ENCODE measurements around the gene SORL1. TPM values are rescaled to one million over a fixed set of nuclear protein-coding genes. Genes with fewer than 3 reads are reported as not detected.

The SORL1 gene
- total RNA-seq, 1 experiment from 2014 or later: 6.1 TPM

- Mint-ChIP-seq H3K9me3 (ENCODE audit: low read depth, unreplicated experiment) (no peaks in the 10 kb centered on the region), H3K4me3 (ENCODE audit: low read depth, unreplicated experiment) (no peak overlapping the region), H3K4me1 (ENCODE audit: low read depth, unreplicated experiment) (no peaks in the 10 kb centered on the region), H3K27ac (ENCODE audit: unreplicated experiment) (no peak overlapping the region), H3K27me3 (ENCODE audit: unreplicated experiment) (peaks cover 38% of the 10 kb centered on the region), H3K36me3 (ENCODE audit: insufficient read depth, unreplicated experiment) (no peaks in the 10 kb centered on the region)
- CTCF ChIA-PET: no interaction called here
- intact Hi-C loops (cut with micrococcal nuclease; ENCODE audit: unreplicated experiment): no loop called here
- TF ChIP-seq CTCF (IDR thresholded peaks at IDR 0.05; ENCODE audit: unreplicated experiment): no peak
- no peak for DNase-seq
- no TSS peak for BruUV-seq (replicated peaks)
Observed at GRCh38 chr11:121667836-121668235, 215.7 kb downstream of the SORL1 start.

- H3K27me3 Mint-ChIP-seq (ENCODE audit: unreplicated experiment): peaks cover 25% of the 10 kb centered on the region
- no peak overlapping the region for H3K27ac Mint-ChIP-seq (ENCODE audit: unreplicated experiment)
- no peak overlapping the region for H3K4me3 Mint-ChIP-seq (ENCODE audit: low read depth, unreplicated experiment)
- DNase-seq: no peak
- no peaks in the 10 kb centered on the region for H3K4me1 Mint-ChIP-seq (ENCODE audit: low read depth, unreplicated experiment)
- intact Hi-C loops (cut with micrococcal nuclease; ENCODE audit: unreplicated experiment): no loop called here
- no peak for TF ChIP-seq CTCF (IDR thresholded peaks at IDR 0.05; ENCODE audit: unreplicated experiment)
- CTCF ChIA-PET: no interaction called here
- H3K9me3 Mint-ChIP-seq (ENCODE audit: low read depth, unreplicated experiment): no peaks in the 10 kb centered on the region
- H3K36me3 Mint-ChIP-seq (ENCODE audit: insufficient read depth, unreplicated experiment): no peaks in the 10 kb centered on the region
- BruUV-seq (replicated peaks): no TSS peak
Observed at GRCh38 chr11:121669422-121669821, 217.3 kb downstream of the SORL1 start.

- TF ChIP-seq CTCF (IDR thresholded peaks at IDR 0.05; ENCODE audit: unreplicated experiment): no peak
- intact Hi-C loops (cut with micrococcal nuclease; ENCODE audit: unreplicated experiment): no loop called here
- H3K36me3 Mint-ChIP-seq (ENCODE audit: insufficient read depth, unreplicated experiment): no peaks in the 10 kb centered on the region
- no peaks in the 10 kb centered on the region for H3K9me3 Mint-ChIP-seq (ENCODE audit: low read depth, unreplicated experiment)
- no peak for DNase-seq
- BruUV-seq (replicated peaks): no TSS peak
- peaks cover 16% of the 10 kb centered on the region for H3K27me3 Mint-ChIP-seq (ENCODE audit: unreplicated experiment)
- H3K4me1 Mint-ChIP-seq (ENCODE audit: low read depth, unreplicated experiment): no peaks in the 10 kb centered on the region
- no peak overlapping the region for H3K4me3 Mint-ChIP-seq (ENCODE audit: low read depth, unreplicated experiment)
- CTCF ChIA-PET: no interaction called here
- H3K27ac Mint-ChIP-seq (ENCODE audit: unreplicated experiment): no peak overlapping the region
Observed at GRCh38 chr11:121670266-121670665, 218.2 kb downstream of the SORL1 start.

GRCh38 chr11:121670805-121671282, 218.7 kb downstream of the SORL1 start:
- intact Hi-C loops (cut with micrococcal nuclease; ENCODE audit: unreplicated experiment): no loop called here
- Mint-ChIP-seq H3K27me3 (ENCODE audit: unreplicated experiment) (peaks cover 14% of the 10 kb centered on the region), H3K4me1 (ENCODE audit: low read depth, unreplicated experiment) (no peaks in the 10 kb centered on the region), H3K27ac (ENCODE audit: unreplicated experiment) (no peak overlapping the region), H3K4me3 (ENCODE audit: low read depth, unreplicated experiment) (no peak overlapping the region), H3K9me3 (ENCODE audit: low read depth, unreplicated experiment) (no peaks in the 10 kb centered on the region), H3K36me3 (ENCODE audit: insufficient read depth, unreplicated experiment) (no peaks in the 10 kb centered on the region)
- BruUV-seq (replicated peaks): no TSS peak
- no peak for DNase-seq
- TF ChIP-seq CTCF (IDR thresholded peaks at IDR 0.05; ENCODE audit: unreplicated experiment): no peak
- CTCF ChIA-PET: no interaction called here

Data from Calu3 (cell line).